DOHH2 (cell line): ENCODE data around the gene TBC1D22A.

ENCODE experiments used
- H3F3A ChIP-seq: fragments of 200-600 bp; sonication (generic), shearing (Covaris generic); 2 replicates; pipeline ENCODE4 v1.6.0; 2016; ENCODE audit warnings: antibody characterized with exemption, mild to moderate bottlenecking; ENCODE audit not compliant: control insufficient read depth, insufficient read depth
- H3K27ac ChIP-seq: fragments of 200-600 bp; sonication (generic); 2 replicates; pipeline ENCODE4 v1.5.1; 2014; ENCODE audit warnings: low read depth, mild to moderate bottlenecking, low read length, moderate library complexity
- H3K27me3 ChIP-seq: fragments of 200-600 bp; sonication (generic); 2 replicates; pipeline ENCODE4 v1.6.1; 2014; ENCODE audit warnings: mild to moderate bottlenecking, low read length, mixed read lengths; ENCODE audit not compliant: control insufficient read depth
- H3K36me3 ChIP-seq: fragments of 200-600 bp; sonication (generic); 2 replicates; pipeline ENCODE4 v1.6.1; 2014; ENCODE audit warnings: mild to moderate bottlenecking, low read length, moderate library complexity, mixed read lengths; ENCODE audit not compliant: control insufficient read depth
- H3K4me1 ChIP-seq: fragments of 200-600 bp; sonication (generic); 2 replicates; pipeline ENCODE4 v1.6.1; 2014; ENCODE audit warnings: mild to moderate bottlenecking, low read length, mixed read lengths; ENCODE audit not compliant: control insufficient read depth
- H3K4me2 ChIP-seq: fragments of 200-600 bp; sonication (generic); 2 replicates; pipeline ENCODE4 v1.6.0; 2014; ENCODE audit warnings: mild to moderate bottlenecking, low read length, moderate library complexity
- H3K4me3 ChIP-seq: fragments of 200-600 bp; sonication (generic); 2 replicates; pipeline ENCODE4 v1.5.1; 2014; ENCODE audit warnings: mild to moderate bottlenecking, low read length, mixed read lengths
- H3K79me2 ChIP-seq: fragments of 200-600 bp; sonication (generic); 2 replicates; pipeline ENCODE4 v1.6.1; 2014; ENCODE audit warnings: mild to moderate bottlenecking, low read length, mixed read lengths; ENCODE audit not compliant: control insufficient read depth
- H3K9me2 ChIP-seq: fragments of 200-600 bp; sonication (generic); replicated peaks from 2 replicates; pipeline ENCODE4 v1.6.1; 2014; ENCODE audit warnings: mild to moderate bottlenecking, low read length, mixed read lengths; ENCODE audit not compliant: control insufficient read depth
- H3K9me3 ChIP-seq: fragments of 200-600 bp; sonication (generic); 2 replicates; pipeline ENCODE4 v1.6.1; 2014; ENCODE audit warnings: antibody characterized with exemption, low read length, mixed read lengths; ENCODE audit not compliant: control insufficient read depth, insufficient read depth
- H4K20me1 ChIP-seq: fragments of 200-600 bp; sonication (generic); 2 replicates; pipeline ENCODE4 v1.6.0; 2014; ENCODE audit warnings: low read depth, mild to moderate bottlenecking, antibody characterized with exemption, low read length, moderate library complexity; ENCODE audit not compliant: control insufficient read depth, insufficient read depth
- EZH2phosphoT487 ChIP-seq: fragments of 200-600 bp; sonication (generic); IDR thresholded peaks from 2 replicates; pipeline ENCODE4 v1.6.1; 2017; ENCODE audit warnings: borderline replicate concordance, mild to moderate bottlenecking, antibody characterized with exemption, low read length, moderate library complexity, mixed read lengths
- TF ChIP-seq, protein P1 (sequence below): fragments of 200-600 bp; sonication (generic); IDR thresholded peaks from one replicate; pipeline ENCODE4 v1.5.1; 2014; ENCODE audit warnings: antibody characterized with exemption, mild to moderate bottlenecking, low read depth, low read length; ENCODE audit not compliant: poor library complexity, severe bottlenecking

TBC1D22A gene

DNA sequence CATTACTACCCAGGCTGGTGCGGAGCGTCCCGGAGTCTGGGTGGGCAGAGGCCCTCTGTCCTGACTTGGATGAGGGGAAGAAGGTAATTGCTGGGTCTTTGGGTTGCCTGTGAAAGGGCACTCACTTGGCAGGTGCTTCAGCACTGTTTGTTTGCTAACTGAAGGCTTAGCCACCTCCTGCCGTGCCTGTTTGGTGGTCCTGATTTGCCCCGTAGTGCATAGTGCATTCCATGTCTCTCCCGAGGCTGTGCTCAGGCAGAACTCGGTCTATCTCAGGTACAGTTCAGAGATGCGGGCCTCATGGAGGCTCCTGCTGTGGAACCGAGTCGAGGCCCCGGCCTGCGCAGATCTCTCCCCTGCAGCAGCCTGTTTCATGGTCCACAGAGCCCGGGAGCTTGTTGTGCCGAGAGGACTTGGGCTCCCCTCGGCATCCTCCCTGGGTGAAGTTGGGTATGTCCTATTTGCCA, 146.2 kb downstream of the TBC1D22A start:
- no peaks in the 10 kb centered on the region for H3F3A ChIP-seq
- H3K27ac ChIP-seq = no peak overlapping the region
- H3K79me2 ChIP-seq = peaks cover 18% of the 10 kb centered on the region
- no peaks in the 10 kb centered on the region for H3K4me1 ChIP-seq
- H3K4me2 ChIP-seq = no peak overlapping the region
- H3K27me3 ChIP-seq = no peaks in the 10 kb centered on the region
- H3K36me3 ChIP-seq = peaks cover 40% of the 10 kb centered on the region
- no peaks in the 10 kb centered on the region for H4K20me1 ChIP-seq
- no peak overlapping the region for H3K4me3 ChIP-seq
- no peaks in the 10 kb centered on the region for H3K9me3 ChIP-seq
- H3K9me2 ChIP-seq = no peaks in the 10 kb centered on the region
- no peak for TF ChIP-seq EZH2phosphoT487
- TF ChIP-seq, protein P1, sequence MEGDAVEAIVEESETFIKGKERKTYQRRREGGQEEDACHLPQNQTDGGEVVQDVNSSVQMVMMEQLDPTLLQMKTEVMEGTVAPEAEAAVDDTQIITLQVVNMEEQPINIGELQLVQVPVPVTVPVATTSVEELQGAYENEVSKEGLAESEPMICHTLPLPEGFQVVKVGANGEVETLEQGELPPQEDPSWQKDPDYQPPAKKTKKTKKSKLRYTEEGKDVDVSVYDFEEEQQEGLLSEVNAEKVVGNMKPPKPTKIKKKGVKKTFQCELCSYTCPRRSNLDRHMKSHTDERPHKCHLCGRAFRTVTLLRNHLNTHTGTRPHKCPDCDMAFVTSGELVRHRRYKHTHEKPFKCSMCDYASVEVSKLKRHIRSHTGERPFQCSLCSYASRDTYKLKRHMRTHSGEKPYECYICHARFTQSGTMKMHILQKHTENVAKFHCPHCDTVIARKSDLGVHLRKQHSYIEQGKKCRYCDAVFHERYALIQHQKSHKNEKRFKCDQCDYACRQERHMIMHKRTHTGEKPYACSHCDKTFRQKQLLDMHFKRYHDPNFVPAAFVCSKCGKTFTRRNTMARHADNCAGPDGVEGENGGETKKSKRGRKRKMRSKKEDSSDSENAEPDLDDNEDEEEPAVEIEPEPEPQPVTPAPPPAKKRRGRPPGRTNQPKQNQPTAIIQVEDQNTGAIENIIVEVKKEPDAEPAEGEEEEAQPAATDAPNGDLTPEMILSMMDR = no peak

GRCh38 chr22:46909237-46910030, 147.0 kb downstream of the TBC1D22A start:
- H4K20me1 ChIP-seq = no peaks in the 10 kb centered on the region

GRCh38 chr22:46910624-46911023, 148.2 kb downstream of the TBC1D22A start:
- Histone ChIP-seq H3K4me1 (no peaks in the 10 kb centered on the region), H3K4me3 (no peak overlapping the region), H3F3A (no peaks in the 10 kb centered on the region), H3K36me3 (peaks cover 59% of the 10 kb centered on the region), H3K79me2 (peaks cover 15% of the 10 kb centered on the region), H4K20me1 (no peaks in the 10 kb centered on the region), H3K9me2 (no peaks in the 10 kb centered on the region), H3K27ac (no peak overlapping the region), H3K27me3 (no peaks in the 10 kb centered on the region), H3K9me3 (no peaks in the 10 kb centered on the region), H3K4me2 (no peak overlapping the region)
- no peak for TF ChIP-seq EZH2phosphoT487
- TF ChIP-seq, protein P1 = no peak

More at GRCh38 chr22:46909237-46910030, 147.0 kb downstream of the TBC1D22A start:
- Histone ChIP-seq H3K9me3 (no peaks in the 10 kb centered on the region), H3K79me2 (peaks cover 15% of the 10 kb centered on the region), H3F3A (no peaks in the 10 kb centered on the region), H3K27me3 (no peaks in the 10 kb centered on the region), H3K9me2 (no peaks in the 10 kb centered on the region), H3K4me2 (no peak overlapping the region), H3K4me1 (no peaks in the 10 kb centered on the region), H3K4me3 (no peak overlapping the region), H3K36me3 (peaks cover 47% of the 10 kb centered on the region), H3K27ac (no peak overlapping the region)
- no peak for TF ChIP-seq EZH2phosphoT487
- TF ChIP-seq, protein P1 = no peak
